GM23338 (cell line): ENCODE measurements around the gene SLC39A11. TPM values are rescaled to one million over a fixed set of nuclear protein-coding genes. Genes with fewer than 3 reads are reported as not detected.

Experiments used
- ATAC-seq: fragments of 200-7000 bp; cut with Tn5 transposase; 3 replicates; pipeline ENCODE4 v1.9.1; 2020
- DNase-seq: peaks from one replicate; pipeline ENCODE4 v3.0.0-alpha.2; 2015; ENCODE audit warnings: low spot score
- H2AFZ ChIP-seq: fragments of 200-600 bp; sonication (generic); 2 replicates; pipeline ENCODE4 v1.8.0; 2016; ENCODE audit warnings: antibody characterized with exemption, mild to moderate bottlenecking, moderate library complexity
- H3F3A ChIP-seq: fragments of 200-600 bp; sonication (generic); replicated peaks from 2 replicates; pipeline ENCODE4 v1.8.0; 2017; ENCODE audit warnings: antibody characterized with exemption, mixed run types, low read depth
- H3K27ac ChIP-seq: fragments of 200-600 bp; sonication (generic); 2 replicates; pipeline ENCODE4 v1.6.1; 2016; ENCODE audit warnings: low read depth
- H3K27me3 ChIP-seq: fragments of 200-600 bp; sonication (generic); 2 replicates; pipeline ENCODE4 v1.8.0; 2016; ENCODE audit warnings: mild to moderate bottlenecking, mixed run types, moderate library complexity; ENCODE audit not compliant: insufficient read depth
- H3K36me3 ChIP-seq: fragments of 200-600 bp; sonication (generic); 2 replicates; pipeline ENCODE4 v1.8.0; 2016; ENCODE audit warnings: mild to moderate bottlenecking; ENCODE audit not compliant: insufficient read depth
- H3K4me1 ChIP-seq: fragments of 200-600 bp; sonication (generic); 2 replicates; pipeline ENCODE4 v1.8.0; 2016; ENCODE audit warnings: mild to moderate bottlenecking, moderate library complexity; ENCODE audit not compliant: insufficient read depth
- H3K4me2 ChIP-seq: fragments of 200-600 bp; sonication (generic); 2 replicates; pipeline ENCODE4 v1.7.1; 2017; ENCODE audit warnings: mixed run types
- H3K4me3 ChIP-seq: fragments of 200-600 bp; sonication (generic); 2 replicates; pipeline ENCODE4 v1.6.1; 2016; ENCODE audit warnings: mixed run types
- H3K79me2 ChIP-seq: fragments of 200-600 bp; sonication (generic); replicated peaks from 2 replicates; pipeline ENCODE4 v1.8.0; 2017; ENCODE audit warnings: mild to moderate bottlenecking; ENCODE audit not compliant: insufficient read depth
- H3K9me2 ChIP-seq: fragments of 200-600 bp; sonication (generic); 2 replicates; pipeline ENCODE4 v1.8.0; 2017; ENCODE audit not compliant: insufficient read depth
- H4K20me1 ChIP-seq: fragments of 200-600 bp; sonication (generic); replicated peaks from 2 replicates; pipeline ENCODE4 v1.8.0; 2017; ENCODE audit warnings: mild to moderate bottlenecking; ENCODE audit not compliant: insufficient read depth
- H3K27ac Mint-ChIP-seq: 2 replicates; pipeline ENCODE4 v1.8.0; 2020; ENCODE audit warnings: inconsistent platforms, mild to moderate bottlenecking, moderate library complexity, mixed read lengths
- H3K27me3 Mint-ChIP-seq: 3 replicates; pipeline ENCODE4 v1.8.0; 2022; ENCODE audit warnings: low read depth, mild to moderate bottlenecking, moderate library complexity, mixed read lengths, inconsistent platforms; ENCODE audit not compliant: insufficient read depth, poor library complexity
- H3K36me3 Mint-ChIP-seq: 3 replicates; pipeline ENCODE4 v1.8.0; 2021; ENCODE audit warnings: low read depth, mild to moderate bottlenecking, inconsistent platforms, moderate library complexity, mixed read lengths
- H3K4me1 Mint-ChIP-seq: 3 replicates; pipeline ENCODE4 v1.8.0; 2020; ENCODE audit warnings: mild to moderate bottlenecking, inconsistent platforms, mixed read lengths
- H3K4me3 Mint-ChIP-seq: 3 replicates; pipeline ENCODE4 v1.8.0; 2021; ENCODE audit warnings: moderate library complexity, mild to moderate bottlenecking, inconsistent platforms, mixed read lengths
- H3K9me3 Mint-ChIP-seq: 3 replicates; pipeline ENCODE4 v1.8.0; 2020; ENCODE audit warnings: moderate library complexity, mild to moderate bottlenecking, inconsistent platforms, mixed read lengths
- CREB1 ChIP-seq: fragments of 250-450 bp; sonication (Bioruptor Pico); IDR thresholded peaks from 2 replicates; pipeline ENCODE4 v1.5.0; 2020; ENCODE audit warnings: low read depth, mild to moderate bottlenecking, moderate library complexity
- CTCF ChIP-seq, 2 experiments: fragments of 200-600 bp in 1 of 2; sonication (generic) in 1 of 2; conservative IDR thresholded peaks; 2 replicates each; pipeline versions ENCODE4 v1.5.1 to v1.6.1; 2016 to 2017; ENCODE audit warnings: antibody characterized with exemption in 2 of 2, low read depth in 2 of 2, mild to moderate bottlenecking in 2 of 2, moderate library complexity in 1 of 2
- ETS1 ChIP-seq: IDR thresholded peaks from 2 replicates; pipeline ENCODE4 v1.6.1; 2016; ENCODE audit warnings: antibody characterized with exemption
- EZH2 ChIP-seq: fragments of 200-600 bp; sonication (generic); IDR thresholded peaks from one replicate; pipeline ENCODE4 v1.8.0; 2017; ENCODE audit warnings: antibody characterized with exemption, mild to moderate bottlenecking, low read depth; ENCODE audit not compliant: unreplicated experiment
- EZH2phosphoT487 ChIP-seq: fragments of 200-600 bp; sonication (generic); IDR thresholded peaks from one replicate; pipeline ENCODE4 v1.8.1; 2018; ENCODE audit warnings: antibody characterized with exemption; ENCODE audit not compliant: unreplicated experiment
- JUNB ChIP-seq: IDR thresholded peaks from one replicate; pipeline ENCODE4 v1.6.1; 2016; ENCODE audit warnings: antibody characterized with exemption; ENCODE audit not compliant: unreplicated experiment
- NANOG ChIP-seq: IDR thresholded peaks from 2 replicates; pipeline ENCODE4 v1.6.1; 2016; ENCODE audit warnings: antibody characterized with exemption, borderline replicate concordance
- POLR2AphosphoS5 ChIP-seq: IDR thresholded peaks from 2 replicates; pipeline ENCODE4 v1.6.1; 2016; ENCODE audit warnings: antibody characterized with exemption, low read depth
- REST ChIP-seq: IDR thresholded peaks from one replicate; pipeline ENCODE4 v1.6.1; 2018; ENCODE audit warnings: antibody characterized with exemption; ENCODE audit not compliant: unreplicated experiment
- STAT1 ChIP-seq: IDR thresholded peaks from one replicate; pipeline ENCODE4 v1.6.1; 2016; ENCODE audit warnings: antibody characterized with exemption; ENCODE audit not compliant: unreplicated experiment
- ZNF114 ChIP-seq: fragments of 250-450 bp; sonication (Bioruptor Pico); IDR thresholded peaks from 2 replicates; pipeline ENCODE4 v1.5.0; 2020; ENCODE audit warnings: mild to moderate bottlenecking, moderate library complexity
- ZNF331 ChIP-seq: fragments of 250-450 bp; sonication (Bioruptor Pico); IDR thresholded peaks from 2 replicates; pipeline ENCODE4 v1.5.0; 2020; ENCODE audit warnings: low read depth, mild to moderate bottlenecking, moderate library complexity
- ZNF462 ChIP-seq: fragments of 250-450 bp; sonication (Bioruptor Pico); IDR thresholded peaks from 2 replicates; pipeline ENCODE4 v1.5.0; 2020; ENCODE audit warnings: mild to moderate bottlenecking, moderate library complexity
- polyA plus RNA-seq: library from polyadenylated mRNA; unstranded; fragments of >200 nt; fragmentation: Nextera tagmentation; extraction: Ambion mirVana; gene quantifications from 2 replicates; pipeline ENCODE4 v1.2.1, GENCODE V29; 2016
- total RNA-seq: library from RNA; depleted of rRNA; stranded (reverse); fragments of >200 nt; shearing (Covaris generic); gene quantifications from 2 replicates; pipeline ENCODE4 v1.2.3, GENCODE V29; 2014

The SLC39A11 gene
- total and polyA plus RNA-seq, 2 experiments from 2014 or later = 10.8 to 18.1 TPM

GRCh38 chr17:72825218-72825617 lies 267.3 kb downstream of the SLC39A11 start:
- Histone ChIP-seq H3K4me1 (no peaks in the 10 kb centered on the region), H3K27me3 (no peaks in the 10 kb centered on the region), H3K4me3 (no peak overlapping the region), H2AFZ (no peak overlapping the region), H3K4me2 (no peak overlapping the region), H3F3A (no peaks in the 10 kb centered on the region), H3K9me2 (no peaks in the 10 kb centered on the region), H3K36me3 (no peaks in the 10 kb centered on the region; the same call in 1 of the 2 replicates), H4K20me1 (no peaks in the 10 kb centered on the region), H3K27ac (no peak overlapping the region), H3K79me2 (no peaks in the 10 kb centered on the region)
- Mint-ChIP-seq H3K36me3 (peaks cover 27% of the 10 kb centered on the region), H3K4me3 (no peak overlapping the region), H3K9me3 (peaks cover 34% of the 10 kb centered on the region), H3K27ac (no peak overlapping the region), H3K27me3 (peaks cover 8% of the 10 kb centered on the region), H3K4me1 (peaks cover 2% of the 10 kb centered on the region; the same call in 2 of the 3 replicates)
- TF ChIP-seq CTCF (conservative IDR thresholded peaks at IDR 0.05; ENCODE audit: low read depth in 2 of 2) (no peak), ZNF462 (CRISPR knock-in tag) (no peak), EZH2 (no peak), ZNF331 (no peak), POLR2AphosphoS5 (no peak), REST (no peak), STAT1 (no peak), ETS1 (no peak), ZNF114 (CRISPR knock-in tag) (no peak), JUNB (no peak), EZH2phosphoT487 (no peak), NANOG (no peak), CREB1 (CRISPR knock-in tag) (no peak)
- ATAC-seq (no peak), DNase-seq (no peak)
